NCI-H460 (cell line): Measurements from ENCODE around the gene PLEKHG4. TPM values are rescaled to one million over a fixed set of nuclear protein-coding genes. Genes with fewer than 3 reads are reported as not detected.

Experiments used
- DNase-seq: peaks from one replicate; pipeline ENCODE4 v3.0.0-alpha.2; 2016; ENCODE audit warnings: low read depth; ENCODE audit errors: extremely low read depth
- total RNA-seq: library from RNA; depleted of rRNA; stranded (reverse); fragments of >200 nt; shearing (Covaris generic); gene quantifications from 2 replicates; pipeline ENCODE4 v1.2.3, GENCODE V29; 2014

PLEKHG4 gene
- total RNA-seq, 1 experiment from 2014 or later = 9.1 TPM

DNA sequence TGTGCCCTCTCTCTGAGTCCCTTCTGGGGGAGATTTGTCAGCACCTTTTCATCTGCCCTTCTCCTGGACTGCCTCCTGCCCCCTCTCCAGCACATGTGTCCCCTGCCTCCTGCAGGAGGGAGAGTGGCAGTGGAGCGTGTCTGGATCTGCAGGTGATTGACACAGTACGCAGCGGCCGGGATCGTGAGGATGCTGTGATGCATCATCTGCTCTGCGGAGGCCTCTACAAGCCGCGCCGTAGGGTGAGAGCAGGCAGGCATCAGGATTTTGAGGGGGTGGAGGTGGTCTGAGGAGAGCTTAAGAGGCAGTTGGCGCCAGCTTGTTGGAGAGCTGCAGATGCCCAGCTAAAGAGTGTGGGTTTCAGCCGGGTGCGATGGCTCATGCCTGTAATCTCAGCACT lies 19.6 kb upstream of the PLEKHG4 start:
- DNase-seq = no peak

DNA sequence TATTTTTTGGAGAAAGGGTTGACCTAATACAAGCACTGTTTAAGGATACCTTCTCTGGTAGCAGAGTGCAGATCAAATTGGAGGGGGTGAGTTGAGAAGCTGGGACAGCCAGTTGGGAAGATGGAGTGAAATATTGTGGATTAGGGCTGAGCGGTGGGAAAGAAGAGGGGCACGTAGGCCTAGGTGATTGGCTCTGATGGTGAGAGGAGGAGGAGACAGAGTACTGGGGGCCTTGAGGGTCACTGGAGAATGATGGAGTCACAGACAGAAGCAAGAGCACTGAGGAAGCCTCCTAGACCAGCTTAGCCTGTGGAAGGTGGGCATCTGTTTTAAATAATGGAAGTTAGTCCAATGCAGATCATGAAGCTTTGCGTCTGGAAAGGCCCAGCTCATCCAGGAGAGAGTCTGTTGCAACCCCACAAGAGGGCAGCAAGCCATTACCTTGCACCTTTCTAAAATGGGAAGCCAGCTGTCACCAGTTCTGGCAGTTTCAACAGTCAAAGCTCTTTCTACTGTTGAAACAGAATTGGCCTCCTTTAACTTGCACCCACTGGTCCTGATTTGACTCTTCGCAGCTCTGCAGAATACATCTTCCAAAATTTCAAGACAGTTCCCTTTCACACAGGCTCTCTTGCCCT lies 18.8 kb upstream of the PLEKHG4 start:
- no peak for DNase-seq

DNA sequence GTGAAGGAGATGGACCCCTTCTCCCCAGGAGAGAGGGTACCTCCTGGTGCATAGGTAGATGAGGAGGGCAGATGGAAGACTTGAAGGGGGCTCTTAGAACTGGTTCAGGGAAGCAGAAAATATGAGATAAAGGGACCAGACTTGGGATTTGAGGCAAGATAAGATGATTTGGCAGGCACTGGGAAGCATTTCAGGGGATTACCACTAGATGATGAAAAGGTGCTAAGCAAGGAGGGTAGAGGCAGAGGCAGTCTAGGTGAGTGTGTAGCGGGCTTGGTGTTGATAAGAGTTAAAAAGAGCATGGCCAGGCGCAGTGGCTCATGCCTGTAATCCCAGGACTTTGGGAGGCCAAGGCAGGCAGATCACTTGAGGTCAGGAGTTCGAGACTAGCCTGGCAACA lies 16.1 kb upstream of the PLEKHG4 start:
- DNase-seq = no peak

DNA sequence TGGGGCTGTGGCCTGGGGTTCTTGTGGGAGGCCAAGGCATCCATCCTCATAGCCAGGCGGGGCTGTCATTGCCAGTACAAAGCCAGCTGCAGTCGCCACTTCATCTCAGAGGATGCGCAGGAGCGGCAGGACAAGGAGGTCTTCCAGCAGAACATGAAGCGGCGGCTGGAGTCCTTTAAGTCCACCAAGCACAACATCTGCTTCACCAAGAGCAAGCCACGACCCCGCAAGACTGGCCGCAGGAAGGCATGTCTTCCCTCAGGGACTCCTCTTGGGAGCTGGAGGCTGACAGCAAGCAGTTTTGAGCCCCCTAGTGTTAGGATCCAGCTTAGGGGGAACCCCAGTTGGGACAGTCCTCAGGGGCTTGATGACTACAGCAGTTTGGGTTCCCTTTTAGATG lies 15.1 kb upstream of the PLEKHG4 start:
- no peak for DNase-seq

DNA sequence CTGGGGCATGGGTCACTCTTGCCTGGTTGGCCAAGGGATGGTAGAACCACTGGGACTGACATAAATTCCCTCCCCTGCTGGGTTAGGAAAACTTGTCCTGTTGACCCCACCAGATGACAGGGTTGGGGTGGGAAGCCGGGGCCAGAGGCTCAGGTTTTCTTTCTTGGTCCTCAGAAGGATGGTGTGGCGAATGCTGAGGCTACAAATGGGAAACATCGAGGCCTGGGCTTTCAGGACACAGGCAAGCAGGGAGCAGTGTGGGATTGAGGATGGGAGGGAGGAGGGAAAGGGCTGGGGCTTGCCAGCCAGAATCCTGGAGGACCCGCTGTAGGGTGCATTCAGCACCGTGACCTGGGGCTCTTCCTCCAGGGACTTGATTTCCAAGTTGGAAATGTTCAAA lies 14.5 kb upstream of the PLEKHG4 start:
- DNase-seq = no peak

DNA sequence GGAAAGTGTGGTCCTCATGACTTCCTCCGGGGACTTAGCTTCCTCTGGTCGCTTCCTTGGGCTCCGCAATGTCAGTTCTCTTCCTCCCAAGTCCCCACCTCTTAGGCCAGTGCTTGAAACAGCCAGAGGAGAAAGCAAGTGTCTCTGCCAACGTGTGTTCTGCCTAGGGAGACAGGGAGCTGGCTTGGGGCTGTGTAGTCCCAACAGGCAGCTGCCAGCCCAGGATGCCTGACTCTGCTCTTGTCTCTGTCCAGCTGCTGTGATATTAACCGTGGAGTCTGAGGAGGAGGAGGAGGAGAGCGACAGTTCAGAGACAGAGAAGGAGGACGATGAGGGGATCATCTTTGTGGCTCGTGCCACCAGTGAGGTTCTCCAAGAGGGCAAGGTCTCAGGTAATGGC lies 13.5 kb upstream of the PLEKHG4 start:
- DNase-seq = no peak

DNA sequence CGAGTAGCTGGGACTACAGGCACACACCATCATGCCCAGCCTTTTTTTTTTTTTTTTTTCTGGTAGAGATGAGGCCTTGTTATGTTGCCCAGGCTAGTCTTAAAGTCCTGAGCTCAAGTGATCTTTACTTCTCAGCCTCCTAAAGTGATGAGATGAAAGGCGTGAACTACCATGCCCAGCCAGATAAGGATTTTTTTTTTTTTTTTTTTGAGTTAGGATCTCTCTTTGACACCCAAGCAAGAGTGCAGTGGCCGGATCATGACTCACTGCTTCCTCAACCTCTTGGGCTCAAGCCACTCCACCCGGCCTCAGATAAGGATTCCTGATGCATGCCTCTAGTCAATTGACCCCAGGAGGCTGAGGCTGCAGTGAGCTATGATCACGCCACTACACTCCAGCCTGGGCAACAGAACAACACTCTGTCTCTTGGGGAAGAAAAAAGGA lies 11.2 kb upstream of the PLEKHG4 start:
- DNase-seq = no peak

DNA sequence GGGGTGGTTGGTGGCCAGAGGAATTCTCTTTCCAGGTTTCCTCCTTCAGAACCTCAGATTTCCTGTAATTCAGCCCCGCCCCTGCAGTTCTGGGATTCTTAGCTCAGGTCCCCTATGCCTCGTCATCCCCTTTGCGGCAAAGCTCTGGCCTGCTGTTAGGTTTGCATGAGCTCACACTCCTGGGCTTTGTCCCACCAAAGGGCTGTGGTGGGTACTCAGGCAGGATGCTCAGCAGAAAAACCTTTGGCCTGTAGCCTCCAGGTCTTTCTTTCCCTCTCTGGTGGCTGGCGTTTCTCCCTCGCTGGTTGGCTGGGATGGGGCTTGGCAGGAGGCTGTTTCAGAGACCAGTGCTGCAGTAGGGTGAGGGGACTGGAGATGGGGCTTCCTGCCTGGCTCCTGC lies 9.6 kb upstream of the PLEKHG4 start:
- no peak for DNase-seq

DNA sequence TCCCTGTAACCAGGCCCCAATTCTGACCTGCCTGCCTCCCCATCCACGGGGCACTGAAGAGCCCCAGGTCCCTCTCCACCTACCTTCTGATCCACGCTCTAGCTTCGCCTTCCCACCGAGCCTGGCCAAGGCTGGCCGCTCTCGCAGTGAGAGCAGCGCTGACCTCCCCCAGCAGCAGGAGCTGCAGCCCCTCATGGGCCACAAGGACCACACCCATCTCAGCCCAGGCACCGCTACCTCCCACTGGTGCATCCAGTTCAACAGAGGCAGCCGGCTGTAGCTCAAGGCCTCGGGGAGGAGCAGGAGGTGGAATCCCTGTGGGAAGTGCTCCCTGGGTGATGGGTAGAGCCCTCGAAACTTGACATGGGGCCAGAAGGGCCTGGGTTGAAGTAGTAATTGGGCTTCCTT lies 8.4 kb upstream of the PLEKHG4 start:
- no peak for DNase-seq

DNA sequence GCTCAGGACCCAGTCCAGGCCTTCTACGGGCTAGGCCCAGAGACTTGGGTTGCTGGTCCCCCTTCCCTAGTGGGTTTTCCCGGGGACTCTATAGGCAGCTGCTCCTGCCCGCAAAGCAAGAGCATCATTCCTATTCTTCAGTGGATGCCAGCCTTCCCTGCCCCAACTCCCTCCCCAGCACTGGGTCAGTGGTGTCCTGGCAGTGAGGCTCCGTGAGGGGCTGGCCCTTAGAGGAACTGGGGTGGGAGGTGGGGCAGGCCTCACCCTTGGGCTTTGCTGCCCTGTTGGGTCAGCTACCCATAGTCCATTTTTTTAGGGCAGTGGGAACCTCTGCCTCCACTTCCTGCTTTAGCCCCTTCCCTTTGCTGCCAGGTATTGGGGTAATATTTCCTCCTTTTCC lies 7.9 kb upstream of the PLEKHG4 start:
- no peak for DNase-seq

DNA sequence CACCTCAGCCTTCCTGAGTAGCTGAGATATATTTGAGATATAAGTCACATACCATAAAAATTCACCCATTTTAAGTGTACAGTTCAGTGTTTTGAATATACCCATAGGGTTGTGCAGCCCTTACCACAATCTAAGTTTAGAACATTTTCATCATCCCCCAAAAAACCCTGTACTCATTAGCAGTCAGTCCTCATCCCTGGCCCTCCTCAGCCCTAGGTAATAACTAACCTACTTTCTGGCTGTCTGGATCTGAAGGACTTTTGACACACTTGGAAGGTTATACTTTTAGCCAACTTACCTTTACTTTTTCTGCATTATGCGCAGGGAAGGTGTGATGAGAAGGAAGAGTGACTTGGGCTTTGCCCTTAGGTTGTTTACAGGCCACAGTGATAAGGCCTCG lies 4.0 kb upstream of the PLEKHG4 start:
- DNase-seq = no peak

DNA sequence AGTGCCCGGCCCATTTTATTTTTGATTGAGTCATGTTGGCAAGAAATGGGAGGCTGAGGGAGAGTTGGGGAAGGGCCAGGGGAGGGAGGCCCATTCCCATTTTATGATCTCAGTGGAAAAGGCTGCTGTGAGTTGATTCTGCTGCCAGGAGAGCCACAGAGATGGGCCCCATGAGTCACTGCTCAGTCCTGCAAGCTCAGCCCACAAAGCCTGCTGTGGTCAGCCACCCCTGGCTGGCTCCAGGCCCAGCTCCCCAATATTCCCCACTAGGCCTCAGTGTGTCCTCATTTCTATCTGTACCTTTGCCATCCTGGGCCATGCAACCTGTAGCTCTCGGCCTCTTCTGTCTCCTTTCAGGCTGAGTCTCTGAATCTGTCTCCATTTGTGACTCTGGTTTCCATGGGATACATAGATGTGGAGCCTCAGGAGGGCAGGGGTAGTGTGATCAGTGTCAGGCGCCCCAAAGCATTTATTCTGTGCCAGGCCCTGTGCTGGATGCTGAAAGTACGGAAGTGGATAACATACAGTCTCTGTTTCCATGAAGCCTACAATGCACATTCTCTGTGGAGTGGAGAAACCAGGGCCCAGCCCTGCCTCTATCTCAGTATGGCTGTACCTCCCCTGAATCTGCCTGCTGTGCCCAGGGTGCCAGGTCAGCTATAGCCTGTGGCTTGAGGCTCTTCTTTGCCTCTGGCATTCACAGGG lies 1.9 kb upstream of the PLEKHG4 start:
- no peak for DNase-seq

DNA sequence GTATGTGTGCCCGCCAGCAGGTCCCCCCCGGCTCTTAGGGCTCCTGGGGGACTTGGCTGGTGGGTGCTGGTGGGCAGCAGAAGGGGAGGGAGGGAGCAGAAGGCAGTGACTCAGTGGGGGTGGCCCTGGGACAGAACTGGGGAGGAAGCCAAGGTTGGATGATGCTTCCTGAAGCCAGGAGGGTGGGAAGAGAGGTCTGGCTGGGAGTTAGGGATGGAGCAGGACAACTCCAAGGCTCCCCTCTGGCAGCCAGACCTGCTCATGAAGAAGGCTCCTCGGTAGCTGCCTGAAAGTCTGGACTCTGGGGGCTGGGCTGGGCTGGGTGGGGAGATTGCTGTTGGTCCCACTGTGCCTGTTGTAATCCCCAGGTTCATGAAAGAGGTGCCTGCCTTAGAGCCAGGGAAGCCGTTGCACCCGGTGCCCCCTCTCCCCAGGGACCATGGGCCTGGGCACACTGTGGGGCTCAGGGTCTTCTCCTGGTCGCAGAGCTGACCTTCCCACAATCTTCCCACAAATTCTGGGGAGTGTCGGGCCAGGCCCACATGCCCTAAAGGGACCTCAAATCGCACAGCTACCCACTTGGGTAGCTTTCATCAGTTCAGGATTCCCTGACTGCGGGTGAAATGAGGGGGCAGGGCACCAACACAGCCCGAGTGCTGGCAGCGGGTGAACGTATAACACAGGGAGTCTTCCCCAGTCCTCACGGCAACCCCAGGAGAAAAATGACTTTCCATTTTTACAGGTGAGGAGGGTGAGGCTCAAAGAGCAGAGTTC lies 1.1 kb upstream of the PLEKHG4 start:
- DNase-seq = peak; percentile 26

DNA sequence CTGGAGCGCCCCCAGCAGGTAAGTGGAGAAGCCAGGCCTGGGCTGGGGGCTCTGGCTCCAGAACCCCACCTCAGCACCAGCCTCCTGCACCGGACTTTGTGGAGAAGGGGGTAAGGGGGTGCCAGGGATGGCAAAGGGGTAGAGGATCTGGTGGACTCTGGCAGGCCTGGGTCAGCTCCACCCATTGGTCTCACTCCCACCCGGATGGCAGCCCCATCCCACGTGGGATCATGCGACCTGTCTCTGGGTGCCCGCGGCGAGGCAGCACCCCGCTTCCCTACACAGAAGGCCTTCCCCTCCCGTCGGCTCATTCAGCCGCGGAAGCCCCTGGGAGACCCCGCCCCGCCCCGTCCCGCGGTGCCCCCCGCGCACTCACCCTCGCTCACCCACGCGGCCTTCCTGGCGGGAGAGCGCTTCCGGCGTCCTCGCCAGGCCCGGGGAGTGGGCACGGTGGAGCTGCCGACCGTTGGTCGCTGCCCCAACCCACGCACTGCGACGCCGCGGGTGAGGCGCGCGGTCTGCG lies 498 bp upstream of the PLEKHG4 start:
- DNase-seq = no peak

DNA sequence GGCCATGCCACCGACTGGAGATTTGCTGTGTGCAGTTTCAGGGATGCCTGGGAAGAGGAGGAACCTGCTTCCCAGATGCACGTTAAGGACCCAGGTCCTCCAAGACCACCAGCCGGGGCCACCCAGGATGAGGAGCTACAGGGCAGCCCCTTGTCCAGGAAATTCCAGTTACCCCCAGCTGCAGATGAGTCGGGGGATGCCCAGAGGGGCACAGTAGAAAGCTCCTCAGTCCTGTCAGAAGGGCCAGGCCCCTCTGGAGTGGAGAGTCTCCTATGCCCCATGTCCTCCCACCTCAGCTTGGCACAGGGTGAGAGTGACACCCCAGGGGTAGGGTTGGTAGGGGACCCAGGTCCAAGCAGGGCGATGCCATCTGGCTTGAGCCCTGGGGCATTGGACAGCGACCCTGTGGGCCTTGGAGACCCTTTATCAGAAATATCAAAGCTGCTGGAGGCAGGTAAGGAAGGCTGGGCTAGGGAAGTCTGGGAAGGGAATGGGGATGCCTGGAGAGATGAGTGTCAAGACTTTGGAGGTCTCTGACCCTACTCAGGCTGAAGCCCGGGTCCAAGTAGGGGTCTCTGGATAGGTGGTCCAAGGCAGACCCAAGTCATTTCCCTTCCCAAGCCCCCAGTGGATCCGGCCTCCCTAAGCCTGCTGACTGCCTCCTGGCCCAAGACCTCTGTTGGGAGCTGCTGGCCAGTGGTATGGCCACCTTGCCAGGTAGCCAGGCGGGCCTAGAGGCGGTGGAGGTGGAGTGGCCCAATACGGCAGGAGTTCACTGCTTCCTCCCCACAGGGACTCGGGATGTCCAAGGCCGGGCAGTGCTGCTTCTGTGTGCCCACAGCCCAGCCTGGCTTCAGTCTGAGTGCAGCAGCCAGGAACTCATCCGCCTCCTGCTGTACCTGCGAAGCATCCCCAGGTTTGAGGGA lies 1.0 kb downstream of the PLEKHG4 start:
- DNase-seq = no peak

DNA sequence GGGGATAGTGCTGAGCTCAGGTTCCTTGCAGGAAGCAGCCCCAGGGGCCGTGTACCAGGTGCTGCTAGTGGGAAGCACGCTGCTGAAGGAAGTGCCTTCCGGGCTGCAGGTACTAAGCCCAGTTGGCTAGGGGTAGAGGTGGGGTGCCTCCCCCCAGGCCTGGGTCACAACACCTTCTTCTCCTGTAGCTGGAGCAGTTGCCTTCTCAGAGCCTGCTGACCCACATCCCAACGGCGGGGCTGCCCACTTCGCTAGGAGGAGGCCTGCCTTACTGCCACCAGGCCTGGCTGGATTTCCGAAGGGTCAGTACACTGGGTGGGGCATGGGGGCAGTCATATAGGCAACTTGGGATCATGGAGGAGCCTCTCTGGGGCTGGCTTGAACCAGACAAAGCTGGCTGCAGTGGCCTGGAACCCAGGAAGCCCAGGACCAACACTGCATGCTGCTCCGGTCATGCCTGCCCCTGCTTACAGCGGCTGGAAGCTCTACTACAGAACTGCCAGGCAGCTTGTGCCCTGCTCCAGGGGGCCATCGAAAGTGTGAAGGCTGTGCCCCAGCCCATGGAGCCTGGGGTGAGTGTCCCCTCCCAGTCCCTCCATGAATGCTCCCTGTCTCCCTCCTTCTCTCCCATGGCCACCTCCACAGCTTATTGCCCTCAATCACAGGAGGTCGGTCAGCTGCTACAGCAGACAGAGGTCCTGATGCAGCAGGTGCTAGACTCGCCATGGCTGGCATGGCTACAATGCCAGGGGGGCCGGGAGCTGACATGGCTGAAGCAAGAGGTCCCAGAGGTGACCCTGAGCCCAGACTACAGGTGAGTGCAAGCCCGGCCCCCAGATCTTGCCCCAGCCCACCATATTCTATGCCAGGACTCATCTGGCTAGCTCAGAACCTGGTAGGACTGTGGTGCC lies 2.5 kb downstream of the PLEKHG4 start:
- no peak for DNase-seq

DNA sequence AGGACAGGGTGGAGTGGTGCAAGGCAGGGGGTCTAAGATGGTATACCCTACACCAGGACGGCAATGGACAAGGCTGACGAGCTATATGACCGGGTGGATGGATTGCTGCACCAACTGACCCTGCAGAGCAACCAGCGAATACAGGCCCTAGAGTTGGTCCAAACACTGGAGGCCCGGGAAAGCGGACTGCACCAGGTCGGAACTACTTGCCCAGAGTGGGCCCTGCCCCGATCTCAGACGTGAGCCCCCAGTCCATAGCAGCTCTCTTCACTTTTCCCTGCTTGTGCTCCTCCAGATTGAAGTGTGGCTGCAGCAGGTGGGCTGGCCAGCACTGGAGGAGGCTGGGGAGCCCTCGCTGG lies 3.1 kb downstream of the PLEKHG4 start:
- DNase-seq = no peak

DNA sequence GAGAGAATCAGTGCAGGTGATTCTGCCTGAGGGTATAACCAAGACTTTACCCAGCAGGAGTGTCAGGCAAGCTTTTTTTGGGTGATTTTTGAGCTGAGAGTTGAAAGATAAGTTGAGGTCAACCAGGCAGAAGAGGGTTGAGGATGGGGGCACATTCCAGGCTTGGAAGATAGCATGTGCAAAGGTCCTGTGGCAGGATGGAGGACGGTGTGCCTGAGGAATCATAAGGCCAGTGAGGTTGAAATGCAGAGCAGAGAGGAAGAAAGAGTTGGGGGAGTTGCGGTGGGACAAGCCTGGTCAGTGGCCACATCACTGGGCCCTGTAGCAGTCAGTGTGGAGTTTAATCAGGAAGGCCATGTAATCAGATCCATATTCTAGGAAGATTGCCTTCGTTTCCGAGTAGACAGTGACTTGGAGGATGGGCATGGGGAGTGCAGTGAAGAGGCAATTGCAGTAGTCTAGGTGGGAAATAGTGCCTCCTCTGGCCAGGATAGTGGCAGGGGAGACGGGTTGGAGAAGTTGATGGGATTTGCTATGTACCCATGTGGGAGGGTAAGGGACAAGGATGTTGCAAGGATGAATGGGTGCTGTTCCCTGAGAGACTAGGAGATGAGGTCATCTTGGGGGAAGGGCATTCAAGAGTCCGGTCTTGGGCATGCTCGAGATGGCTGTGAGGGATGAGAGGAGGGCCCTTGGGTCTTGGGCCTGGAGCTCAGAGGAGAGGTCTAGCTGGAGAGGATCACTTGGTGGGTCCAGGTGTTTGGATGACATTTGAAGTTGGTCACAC lies 3.9 kb downstream of the PLEKHG4 start:
- DNase-seq = no peak
